Choroid plexus epithelial cell (primary cell): ENCODE data around the gene CDK14.

Source experiments
- DNase-seq: peaks from one replicate; pipeline ENCODE4 v3.0.0-alpha.2; 2010; ENCODE audit warnings: low read depth
- H3K4me3 ChIP-seq: 2 replicates; pipeline ENCODE4 v1.5.1; 2011; ENCODE audit warnings: low read depth, mild to moderate bottlenecking, control low read depth, low read length, moderate library complexity
- TF ChIP-seq, protein P1 (sequence below): conservative IDR thresholded peaks from 2 replicates; pipeline ENCODE4 v1.5.1; 2011; ENCODE audit warnings: low read depth, mild to moderate bottlenecking, control low read depth, inconsistent platforms, low read length, moderate library complexity

CDK14 gene

DNA sequence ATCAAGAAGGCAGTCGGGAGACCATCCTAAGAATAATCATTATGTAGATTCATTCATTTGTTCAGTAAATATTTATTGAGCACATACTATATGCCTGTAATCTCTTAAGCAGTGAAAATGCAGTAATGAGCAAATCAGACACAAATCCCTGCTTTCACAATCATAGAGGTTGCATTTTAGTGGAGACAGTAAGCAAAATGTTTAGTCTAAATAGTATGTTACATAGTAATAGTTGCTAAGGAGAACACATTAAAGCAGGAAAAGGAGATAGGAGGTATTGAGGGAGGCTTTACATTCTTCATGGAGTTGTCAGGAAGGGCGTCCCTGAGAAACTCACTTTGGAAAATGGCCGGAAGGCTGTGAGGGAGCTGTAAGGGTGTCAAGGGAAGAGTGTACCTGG lies 79.9 kb downstream of the CDK14 start:
- no peak for DNase-seq
- H3K4me3 ChIP-seq = no peak overlapping the region
- TF ChIP-seq, protein P1, sequence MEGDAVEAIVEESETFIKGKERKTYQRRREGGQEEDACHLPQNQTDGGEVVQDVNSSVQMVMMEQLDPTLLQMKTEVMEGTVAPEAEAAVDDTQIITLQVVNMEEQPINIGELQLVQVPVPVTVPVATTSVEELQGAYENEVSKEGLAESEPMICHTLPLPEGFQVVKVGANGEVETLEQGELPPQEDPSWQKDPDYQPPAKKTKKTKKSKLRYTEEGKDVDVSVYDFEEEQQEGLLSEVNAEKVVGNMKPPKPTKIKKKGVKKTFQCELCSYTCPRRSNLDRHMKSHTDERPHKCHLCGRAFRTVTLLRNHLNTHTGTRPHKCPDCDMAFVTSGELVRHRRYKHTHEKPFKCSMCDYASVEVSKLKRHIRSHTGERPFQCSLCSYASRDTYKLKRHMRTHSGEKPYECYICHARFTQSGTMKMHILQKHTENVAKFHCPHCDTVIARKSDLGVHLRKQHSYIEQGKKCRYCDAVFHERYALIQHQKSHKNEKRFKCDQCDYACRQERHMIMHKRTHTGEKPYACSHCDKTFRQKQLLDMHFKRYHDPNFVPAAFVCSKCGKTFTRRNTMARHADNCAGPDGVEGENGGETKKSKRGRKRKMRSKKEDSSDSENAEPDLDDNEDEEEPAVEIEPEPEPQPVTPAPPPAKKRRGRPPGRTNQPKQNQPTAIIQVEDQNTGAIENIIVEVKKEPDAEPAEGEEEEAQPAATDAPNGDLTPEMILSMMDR = no peak

DNA sequence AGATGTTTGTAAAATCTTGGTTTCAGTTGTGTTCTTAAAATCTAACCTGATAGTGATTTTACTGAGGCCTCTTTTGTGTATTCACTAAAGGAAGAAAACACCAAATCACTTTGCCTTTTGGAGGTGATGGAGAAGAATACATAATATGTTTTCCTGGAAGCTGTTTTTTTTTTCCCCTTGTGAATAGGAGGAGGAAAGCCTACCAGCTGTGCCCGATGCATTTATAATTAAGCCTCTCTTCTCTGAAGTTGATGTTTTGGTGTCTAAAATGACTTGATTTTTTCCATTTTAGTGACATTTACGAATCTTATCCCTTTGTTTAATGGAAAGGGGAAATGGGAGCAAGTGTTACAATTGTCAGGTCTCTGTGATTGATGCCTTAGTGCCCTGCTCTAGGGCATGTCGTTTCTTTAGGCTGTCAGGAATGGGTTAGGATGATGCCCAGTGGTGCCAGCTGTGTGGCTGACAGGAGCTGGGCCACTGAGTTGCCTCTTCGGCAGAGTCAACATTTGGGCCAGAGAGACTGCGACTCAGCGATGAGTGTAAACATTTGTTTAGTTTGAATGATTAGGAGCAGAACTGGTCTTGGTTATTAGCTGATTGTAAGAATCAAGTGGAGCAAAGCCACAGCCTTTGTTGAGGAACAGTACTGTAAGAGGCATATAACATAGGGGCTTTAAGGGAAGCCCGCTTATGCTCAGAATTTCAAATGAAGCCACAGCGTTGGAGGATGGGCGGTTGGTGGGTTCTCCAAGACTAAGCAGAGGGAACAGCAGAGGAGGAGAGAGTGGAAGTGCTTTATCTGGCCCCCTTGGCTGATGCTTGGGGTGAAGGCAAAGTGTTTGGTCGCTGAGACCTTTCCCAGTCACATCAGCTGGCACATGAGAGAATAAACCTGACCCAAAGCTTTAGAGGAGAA lies 81.6 kb downstream of the CDK14 start:
- H3K4me3 ChIP-seq = no peak overlapping the region
- no peak for DNase-seq
- TF ChIP-seq, protein P1 = no peak

DNA sequence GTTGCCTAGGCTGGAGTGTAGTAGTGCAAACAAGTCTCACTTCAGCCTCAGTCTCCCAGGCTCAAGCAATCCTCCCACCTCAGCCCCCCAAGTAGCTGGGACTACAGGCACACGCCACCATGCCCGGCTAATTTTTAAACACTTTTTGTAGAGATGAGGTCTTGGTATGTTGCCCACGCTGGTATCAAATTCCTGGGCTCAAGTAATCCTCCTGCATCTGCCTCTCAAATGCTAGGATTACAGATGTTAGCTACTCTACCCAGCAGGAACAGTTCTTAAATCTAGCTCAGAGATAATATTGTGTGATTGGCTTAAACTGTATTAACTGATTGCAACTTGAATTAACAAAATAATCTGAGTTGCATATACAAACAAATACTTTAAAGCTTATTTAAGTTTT lies 82.9 kb downstream of the CDK14 start:
- TF ChIP-seq, protein P1 = no peak
- DNase-seq = no peak

DNA sequence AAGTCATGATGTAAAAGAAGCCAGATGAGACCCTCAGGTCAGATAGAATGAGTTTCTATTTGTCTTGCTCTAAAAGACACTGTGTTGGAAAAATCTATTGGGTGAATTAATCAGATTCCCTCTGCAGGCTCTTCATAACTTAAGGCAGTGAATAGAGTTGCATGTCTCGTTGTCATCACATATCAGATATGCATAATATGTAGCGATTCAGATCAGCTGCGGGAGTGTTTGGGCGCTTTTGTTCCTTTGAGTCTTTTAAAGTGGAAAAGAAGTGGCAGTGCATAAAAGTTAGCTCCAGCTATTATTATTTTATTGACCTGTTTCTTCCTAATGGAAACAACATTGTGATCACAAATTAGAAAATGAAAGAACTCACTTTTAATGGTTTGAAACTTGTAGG lies 84.4 kb downstream of the CDK14 start:
- TF ChIP-seq, protein P1 = no peak
- H3K4me3 ChIP-seq = no peak overlapping the region
- DNase-seq = no peak

More for the DNA sequence above, 82.9 kb downstream of the CDK14 start:
- H3K4me3 ChIP-seq = no peak overlapping the region

DNA sequence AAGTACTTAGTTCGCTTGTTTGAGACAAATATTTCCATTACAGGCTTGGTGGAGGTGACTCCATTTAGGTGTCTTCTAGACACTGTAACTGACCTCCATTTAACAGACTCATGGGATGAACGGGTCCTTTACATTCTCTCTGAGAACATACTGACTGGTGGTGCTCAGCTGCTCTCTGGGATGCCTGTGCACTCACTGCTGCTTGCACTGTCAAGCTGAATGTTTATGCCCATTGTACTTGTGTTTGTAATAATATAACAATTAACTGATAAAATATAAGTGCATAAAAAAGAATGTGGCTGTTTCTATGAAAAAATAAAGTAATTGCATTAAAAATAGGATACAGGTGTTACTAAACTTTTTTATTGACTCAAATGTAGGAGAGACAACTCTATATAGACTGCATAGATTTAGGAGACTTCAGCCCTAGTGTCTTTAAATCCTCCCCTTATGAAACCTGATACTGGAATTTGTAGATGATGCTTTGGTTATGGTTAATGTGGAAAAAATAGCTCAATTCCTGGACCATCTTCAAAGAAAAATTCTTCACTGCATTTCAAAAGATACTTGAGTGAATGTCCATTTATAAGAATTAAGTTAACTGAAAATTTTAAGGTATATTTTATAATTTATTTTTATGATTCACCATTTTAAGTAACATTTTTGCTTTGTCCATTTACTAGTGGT lies 85.4 kb downstream of the CDK14 start:
- no peak overlapping the region for H3K4me3 ChIP-seq
- DNase-seq = peak; percentile 73
- TF ChIP-seq, protein P1 = no peak

DNA sequence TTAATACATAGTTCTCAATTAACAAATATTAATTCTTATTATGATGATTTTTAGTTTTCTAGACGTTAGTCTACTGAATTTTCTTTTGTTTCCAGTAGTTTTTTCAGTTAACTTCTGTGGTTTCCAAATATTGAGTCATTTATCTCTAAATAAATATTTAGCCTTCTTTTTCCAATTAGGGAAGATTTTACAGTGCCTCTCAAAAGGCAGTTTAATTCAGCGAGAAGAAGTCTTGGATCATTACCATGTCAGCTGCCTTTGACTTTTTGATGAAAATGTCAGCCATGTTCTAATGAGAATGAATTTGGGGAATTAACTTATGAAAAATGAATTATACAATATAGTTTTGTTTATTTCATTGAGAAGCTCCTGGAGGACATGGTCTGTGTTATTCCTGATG lies 90.0 kb downstream of the CDK14 start:
- H3K4me3 ChIP-seq = no peak overlapping the region
- TF ChIP-seq, protein P1 = no peak
- no peak for DNase-seq
